ENCODE measurements around the gene ZFTA.
"Not testable (repeated sequence)": the region's sequence is repeated elsewhere in the genome, so short reads cannot be mapped to it uniquely, and the experiment has no call there.

ZFTA gene

GRCh38 chr11:63768237-63769041 lies at the start of gene ZFTA:
Gene ZFTA, minus strand, starts transcription at chr11:63768775. Its CDS starts 153 bp downstream, at chr11:63768622.
- peak; percentile 83 for DNase-seq

GRCh38 chr11:63817758-63818498 lies 49.4 kb upstream of the ZFTA start:
- DNase-seq: no peak

- no peak for DNase-seq
These were observed 48.2 kb upstream of the ZFTA start for GRCh38 chr11:63816732-63817131.

- DNase-seq: no peak
These were observed 47.6 kb upstream of the ZFTA start for GRCh38 chr11:63816166-63816565.

GRCh38 chr11:63814383-63814736 lies 45.8 kb upstream of the ZFTA start:
- DNase-seq: no peak

- peak; percentile 70 for DNase-seq
These were observed 45.2 kb upstream of the ZFTA start for GRCh38 chr11:63813563-63814382.

- peak; percentile 83 for DNase-seq
These were observed 44.5 kb upstream of the ZFTA start, which contains the start of gene SPINDOC for GRCh38 chr11:63813035-63813562. Gene SPINDOC, plus strand, starts transcription at chr11:63813456. Its CDS starts 231 bp downstream, at chr11:63813687.

GRCh38 chr11:63811522-63811921 lies 42.9 kb upstream of the ZFTA start:
- no peak for DNase-seq

- DNase-seq: not testable (repeated sequence)
These were observed 41.8 kb upstream of the ZFTA start for GRCh38 chr11:63810383-63810782.

- no peak for DNase-seq
These were observed 37.4 kb upstream of the ZFTA start for GRCh38 chr11:63805844-63806415.

- no peak for DNase-seq
These were observed 35.7 kb upstream of the ZFTA start for GRCh38 chr11:63804259-63804658.

- no peak for DNase-seq
These were observed 34.3 kb upstream of the ZFTA start for GRCh38 chr11:63802637-63803414.

- no peak for DNase-seq
These were observed 32.3 kb upstream of the ZFTA start for GRCh38 chr11:63800921-63801320.

GRCh38 chr11:63795066-63795465 lies 26.5 kb upstream of the ZFTA start:
- no peak for DNase-seq

GRCh38 chr11:63793161-63793560 lies 24.6 kb upstream of the ZFTA start:
- no peak for DNase-seq

- no peak for DNase-seq
These were observed 23.1 kb upstream of the ZFTA start for GRCh38 chr11:63791495-63792167.

- no peak for DNase-seq
These were observed 17.2 kb upstream of the ZFTA start for GRCh38 chr11:63785823-63786222.

GRCh38 chr11:63783925-63784592 lies 15.5 kb upstream of the ZFTA start:
- no peak for DNase-seq

GRCh38 chr11:63782749-63783148 lies 14.2 kb upstream of the ZFTA start:
- DNase-seq: no peak

GRCh38 chr11:63779039-63779438 lies 10.5 kb upstream of the ZFTA start:
- no peak for DNase-seq

GRCh38 chr11:63775191-63775590 lies 6.6 kb upstream of the ZFTA start:
- DNase-seq: no peak

All from left hindlimb (tissue), 1 donor.